ENCODE results near the gene SNX24. TPM values are rescaled to one million over a fixed set of nuclear protein-coding genes. Genes with fewer than 3 reads are reported as not detected.
A peak's percentile ranks its signal among the peaks of the same experiment; 100 is the strongest.
"Not testable (repeated sequence)": the region's sequence is repeated elsewhere in the genome, so short reads cannot be mapped to it uniquely, and the experiment has no call there.

Gene SNX24
- total and polyA plus RNA-seq, 8 donors, result 23.0 to 33.9 (median 26.9) TPM

GRCh38 chr5:122963305-122963704, 117.9 kb downstream of the SNX24 start:
- Histone ChIP-seq H3K4me1 (no peaks in the 10 kb centered on the region), H3K9me3 (peaks cover 0 to 1% of the 10 kb centered on the region in 2 donors), H3K36me3 (no peaks in the 10 kb centered on the region), H3K27ac (no peak overlapping the region), H3K27me3 (no peaks in the 10 kb centered on the region), H3K4me3 (no peak overlapping the region)
- intact Hi-C loops (cut with DNase I), result no loop called here
- no peak for TF ChIP-seq CTCF (IDR thresholded peaks at IDR 0.05)
- DNase-seq (no peak), ATAC-seq (no peak)

- ATAC-seq (peak; percentile 97), DNase-seq (peak in 2 of 4 donors; percentile 29 to 37)
- no peak for TF ChIP-seq CTCF (IDR thresholded peaks at IDR 0.05)
- H3K27me3 ChIP-seq, result no peaks in the 10 kb centered on the region
- no peaks in the 10 kb centered on the region for H3K4me1 ChIP-seq
- intact Hi-C loops (cut with DNase I), result no loop called here
- H3K36me3 ChIP-seq, result no peaks in the 10 kb centered on the region
- H3K9me3 ChIP-seq, result no peaks in the 10 kb centered on the region
- no peak overlapping the region for H3K4me3 ChIP-seq
- no peak overlapping the region for H3K27ac ChIP-seq
Observed at GRCh38 chr5:122965111-122965510, 119.7 kb downstream of the SNX24 start.

DNA sequence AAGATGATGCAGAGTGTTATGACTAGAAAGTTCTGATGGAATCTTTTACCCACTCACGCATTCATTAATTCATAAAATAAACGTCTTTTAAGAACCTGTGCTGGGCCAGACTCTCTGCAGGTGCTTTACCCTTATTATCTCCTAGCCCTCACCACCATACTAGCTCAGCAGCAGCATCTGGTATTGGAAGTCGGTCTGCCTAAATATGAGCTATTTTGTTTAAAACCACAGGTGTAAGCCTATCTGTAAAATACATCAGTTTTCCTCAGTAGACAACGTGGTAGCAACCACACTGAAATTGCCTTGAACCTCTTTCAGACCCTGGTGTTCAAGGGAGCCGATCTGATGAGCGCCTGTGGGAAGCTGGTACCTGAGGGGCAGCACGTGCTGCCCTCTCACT, 121.7 kb downstream of the SNX24 start:
- Histone ChIP-seq H3K27me3 (no peaks in the 10 kb centered on the region), H3K36me3 (no peaks in the 10 kb centered on the region), H3K4me3 (no peak overlapping the region), H3K4me1 (no peaks in the 10 kb centered on the region), H3K27ac (no peak overlapping the region), H3K9me3 (no peaks in the 10 kb centered on the region)
- ATAC-seq (no peak), DNase-seq (no peak)
- no peak for TF ChIP-seq CTCF (IDR thresholded peaks at IDR 0.05)
- intact Hi-C loops (cut with DNase I), result no loop called here

GRCh38 chr5:122967625-122968024, 122.2 kb downstream of the SNX24 start:
- no peak for DNase-seq
- intact Hi-C loops (cut with DNase I), result no loop called here

DNA sequence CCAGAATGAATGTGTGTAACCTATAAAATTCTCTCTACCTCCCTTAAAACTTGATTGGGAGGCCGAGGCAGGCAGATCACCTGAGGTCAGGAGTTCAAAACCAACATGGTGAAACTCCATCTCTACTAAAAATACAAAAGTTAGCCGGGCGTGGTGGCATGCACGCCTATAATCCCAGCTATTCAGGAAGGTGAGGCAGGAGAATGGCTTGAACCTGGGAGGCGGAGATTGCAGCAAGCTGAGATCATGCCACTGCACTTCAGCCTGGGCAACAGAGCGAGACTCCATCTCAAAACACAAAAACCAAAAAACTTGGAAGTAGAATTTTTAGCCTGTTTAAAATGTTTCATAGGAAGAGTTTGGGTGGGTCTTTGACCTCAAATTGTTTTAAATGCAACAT, 122.6 kb downstream of the SNX24 start:
- H3K4me3 ChIP-seq; ATAC-seq; H3K27me3 ChIP-seq; H3K27ac ChIP-seq; H3K9me3 ChIP-seq; H3K36me3 ChIP-seq; H3K4me1 ChIP-seq; intact Hi-C loops (cut with DNase I); DNase-seq: not testable (repeated sequence)

More at GRCh38 chr5:122967625-122968024, 122.2 kb downstream of the SNX24 start:
- no peak for ATAC-seq
- no peaks in the 10 kb centered on the region for H3K27me3 ChIP-seq
- no peaks in the 10 kb centered on the region for H3K9me3 ChIP-seq
- H3K4me3 ChIP-seq, result no peak overlapping the region
- H3K27ac ChIP-seq, result no peak overlapping the region
- no peak for TF ChIP-seq CTCF (IDR thresholded peaks at IDR 0.05)
- H3K4me1 ChIP-seq, result no peaks in the 10 kb centered on the region
- H3K36me3 ChIP-seq, result no peaks in the 10 kb centered on the region

DNA sequence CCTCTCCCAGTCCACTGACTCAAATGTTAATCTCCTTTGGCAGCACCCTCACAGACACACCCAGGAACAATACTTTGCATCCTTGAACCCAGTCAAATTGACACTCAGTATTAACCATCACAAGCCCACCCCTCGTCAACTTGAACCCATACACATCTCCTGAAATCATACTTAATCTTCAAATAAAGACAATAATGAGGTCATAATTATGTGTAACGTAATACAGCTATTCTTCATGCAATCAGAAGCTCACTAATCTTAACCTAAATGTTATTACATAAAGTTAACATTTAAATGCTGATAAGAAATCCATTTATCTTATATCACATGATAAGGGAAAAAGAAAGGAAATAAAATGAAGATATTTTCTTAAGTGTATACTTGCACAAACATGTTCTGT, 125.9 kb downstream of the SNX24 start:
- ATAC-seq, result no peak
- intact Hi-C loops (cut with DNase I), result no loop called here

More for the DNA sequence above, 125.9 kb downstream of the SNX24 start:
- H3K36me3 ChIP-seq, result no peaks in the 10 kb centered on the region
- no peaks in the 10 kb centered on the region for H3K4me1 ChIP-seq
- H3K4me3 ChIP-seq, result no peak overlapping the region
- DNase-seq, result no peak
- no peaks in the 10 kb centered on the region for H3K9me3 ChIP-seq
- H3K27me3 ChIP-seq, result no peaks in the 10 kb centered on the region
- H3K27ac ChIP-seq, result no peak overlapping the region
- TF ChIP-seq CTCF (IDR thresholded peaks at IDR 0.05), result no peak
